Osteocyte (in vitro differentiated cells): Measurements from ENCODE around the gene TRAF6. TPM values are rescaled to one million over a fixed set of nuclear protein-coding genes. Genes with fewer than 3 reads are reported as not detected.
A peak's percentile ranks its signal among the peaks of the same experiment; 100 is the strongest.

Source experiments
- DNase-seq: peaks from one replicate; pipeline ENCODE4 v3.0.0; 2021; ENCODE audit warnings: mixed read lengths; ENCODE audit not compliant: unreplicated experiment; ENCODE audit errors: extremely low spot score
- H3K27ac Mint-ChIP-seq: one replicate; pipeline ENCODE4 v1.8.0; 2021; ENCODE audit warnings: mild to moderate bottlenecking, mixed read lengths; ENCODE audit not compliant: unreplicated experiment
- H3K27me3 Mint-ChIP-seq: one replicate; pipeline ENCODE4 v1.8.0; 2021; ENCODE audit warnings: mixed read lengths; ENCODE audit not compliant: unreplicated experiment
- H3K36me3 Mint-ChIP-seq: one replicate; pipeline ENCODE4 v1.8.0; 2021; ENCODE audit warnings: mixed read lengths; ENCODE audit not compliant: unreplicated experiment
- H3K4me1 Mint-ChIP-seq: one replicate; pipeline ENCODE4 v1.8.0; 2021; ENCODE audit warnings: mixed read lengths; ENCODE audit not compliant: unreplicated experiment
- H3K4me3 Mint-ChIP-seq: one replicate; pipeline ENCODE4 v1.8.0; 2021; ENCODE audit warnings: mild to moderate bottlenecking, moderate library complexity, mixed read lengths; ENCODE audit not compliant: unreplicated experiment
- H3K9me3 Mint-ChIP-seq: one replicate; pipeline ENCODE4 v1.8.0; 2021; ENCODE audit warnings: mixed read lengths; ENCODE audit not compliant: unreplicated experiment
- total RNA-seq: library from RNA; stranded (reverse); gene quantifications from 2 replicates; pipeline ENCODE4 v1.2.1, GENCODE V29; 2021
- TF ChIP-seq, protein P1 (sequence below): fragments of 200-600 bp; sonication (generic); IDR thresholded peaks from 2 replicates; pipeline ENCODE4 v1.5.0; 2021; ENCODE audit warnings: antibody characterized with exemption, mild to moderate bottlenecking, moderate library complexity

Gene TRAF6
- total RNA-seq, 1 donor from 2014 or later, result 13.9 TPM

DNA sequence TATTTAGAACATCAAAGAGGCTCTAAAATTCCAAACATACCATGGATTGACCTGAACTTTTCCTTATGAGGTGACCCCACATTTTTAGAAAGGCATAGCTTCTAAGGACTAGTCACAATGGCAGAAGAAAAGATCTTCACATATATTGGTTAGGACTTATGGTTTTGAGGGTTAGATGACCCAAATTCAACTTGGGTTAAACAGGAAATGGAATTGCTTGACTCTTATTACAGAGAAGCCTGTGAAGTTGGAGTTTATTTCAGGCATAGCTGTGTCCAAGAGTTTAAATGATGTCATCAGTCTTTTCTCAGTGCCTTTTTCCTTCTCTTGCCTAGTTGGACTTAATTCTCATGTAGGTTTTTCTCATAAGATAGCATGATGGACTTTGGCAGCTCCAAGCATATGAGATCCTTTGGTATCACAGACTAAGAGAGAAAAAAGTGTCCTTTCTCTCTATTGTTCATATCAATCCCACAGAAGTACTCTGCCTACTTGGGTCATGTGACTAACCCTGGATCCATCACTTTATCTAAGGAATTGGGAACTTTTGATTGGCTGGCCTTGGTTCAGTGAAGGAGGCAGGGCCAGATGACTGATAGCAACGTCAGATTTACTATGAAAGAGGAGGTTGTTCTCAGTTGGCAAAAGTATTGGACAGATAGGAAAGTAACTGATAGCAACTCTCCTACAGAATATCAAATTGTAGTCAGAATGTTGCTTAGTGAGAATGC, 40.5 kb upstream of the TRAF6 start:
- TF ChIP-seq, protein P1, sequence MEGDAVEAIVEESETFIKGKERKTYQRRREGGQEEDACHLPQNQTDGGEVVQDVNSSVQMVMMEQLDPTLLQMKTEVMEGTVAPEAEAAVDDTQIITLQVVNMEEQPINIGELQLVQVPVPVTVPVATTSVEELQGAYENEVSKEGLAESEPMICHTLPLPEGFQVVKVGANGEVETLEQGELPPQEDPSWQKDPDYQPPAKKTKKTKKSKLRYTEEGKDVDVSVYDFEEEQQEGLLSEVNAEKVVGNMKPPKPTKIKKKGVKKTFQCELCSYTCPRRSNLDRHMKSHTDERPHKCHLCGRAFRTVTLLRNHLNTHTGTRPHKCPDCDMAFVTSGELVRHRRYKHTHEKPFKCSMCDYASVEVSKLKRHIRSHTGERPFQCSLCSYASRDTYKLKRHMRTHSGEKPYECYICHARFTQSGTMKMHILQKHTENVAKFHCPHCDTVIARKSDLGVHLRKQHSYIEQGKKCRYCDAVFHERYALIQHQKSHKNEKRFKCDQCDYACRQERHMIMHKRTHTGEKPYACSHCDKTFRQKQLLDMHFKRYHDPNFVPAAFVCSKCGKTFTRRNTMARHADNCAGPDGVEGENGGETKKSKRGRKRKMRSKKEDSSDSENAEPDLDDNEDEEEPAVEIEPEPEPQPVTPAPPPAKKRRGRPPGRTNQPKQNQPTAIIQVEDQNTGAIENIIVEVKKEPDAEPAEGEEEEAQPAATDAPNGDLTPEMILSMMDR, result no peak
- no peak overlapping the region for H3K4me3 Mint-ChIP-seq
- peaks cover 37% of the 10 kb centered on the region for H3K27me3 Mint-ChIP-seq
- DNase-seq, result no peak
- H3K9me3 Mint-ChIP-seq, result no peaks in the 10 kb centered on the region
- no peaks in the 10 kb centered on the region for H3K4me1 Mint-ChIP-seq
- H3K27ac Mint-ChIP-seq, result no peak overlapping the region
- H3K36me3 Mint-ChIP-seq, result no peaks in the 10 kb centered on the region

DNA sequence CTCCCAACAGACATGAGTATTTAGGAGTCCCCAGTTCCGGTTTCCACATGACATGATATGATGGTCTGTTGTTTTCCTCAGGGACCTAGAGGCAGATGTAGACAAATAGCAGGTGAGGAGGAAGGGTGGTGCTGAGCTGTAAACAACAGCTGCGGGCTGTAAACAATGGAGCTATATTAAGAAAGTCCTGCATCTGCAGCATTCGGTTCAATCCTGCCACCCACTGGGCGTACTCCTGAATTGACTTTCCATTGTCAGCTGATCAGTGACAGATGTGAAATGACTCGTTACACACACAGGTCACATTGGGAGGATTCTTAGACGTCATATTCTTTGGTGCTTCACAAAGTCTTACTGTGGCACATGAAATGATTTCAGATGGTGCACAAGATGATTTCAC, 30.9 kb upstream of the TRAF6 start:
- Mint-ChIP-seq H3K9me3 (no peaks in the 10 kb centered on the region), H3K36me3 (no peaks in the 10 kb centered on the region), H3K27ac (no peak overlapping the region), H3K4me1 (no peaks in the 10 kb centered on the region), H3K4me3 (no peak overlapping the region), H3K27me3 (peaks cover 35% of the 10 kb centered on the region)
- TF ChIP-seq, protein P1, result peak; percentile 44
- DNase-seq, result no peak

DNA sequence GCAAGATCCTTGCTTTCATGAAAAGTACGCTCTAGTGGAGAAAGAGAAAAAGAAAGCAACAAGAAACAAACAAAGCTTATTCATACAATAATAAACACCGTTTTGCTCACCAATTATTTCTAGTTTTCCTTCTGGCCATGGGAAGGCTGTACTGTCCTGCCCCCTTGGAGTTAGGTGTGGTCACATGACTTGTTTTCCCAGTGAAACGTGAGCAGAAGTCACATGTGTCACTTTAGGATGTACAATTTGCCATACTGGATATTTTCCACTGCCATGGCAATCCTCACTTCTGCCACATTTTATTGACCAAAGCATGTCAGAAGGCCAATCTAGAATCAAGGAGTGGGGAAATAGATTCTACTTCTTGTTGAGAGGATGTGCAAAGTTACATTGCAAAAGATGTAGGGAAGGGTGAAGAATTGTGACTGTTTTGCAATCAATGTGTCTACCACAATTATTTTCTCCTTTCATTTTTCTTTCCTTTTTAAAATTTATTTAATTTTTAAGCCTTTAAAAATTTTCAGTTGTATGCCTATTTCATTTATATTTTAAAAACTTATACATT, 24.3 kb upstream of the TRAF6 start:
- Mint-ChIP-seq H3K27me3 (peaks cover 27% of the 10 kb centered on the region), H3K4me3 (no peak overlapping the region), H3K4me1 (no peaks in the 10 kb centered on the region)

DNA sequence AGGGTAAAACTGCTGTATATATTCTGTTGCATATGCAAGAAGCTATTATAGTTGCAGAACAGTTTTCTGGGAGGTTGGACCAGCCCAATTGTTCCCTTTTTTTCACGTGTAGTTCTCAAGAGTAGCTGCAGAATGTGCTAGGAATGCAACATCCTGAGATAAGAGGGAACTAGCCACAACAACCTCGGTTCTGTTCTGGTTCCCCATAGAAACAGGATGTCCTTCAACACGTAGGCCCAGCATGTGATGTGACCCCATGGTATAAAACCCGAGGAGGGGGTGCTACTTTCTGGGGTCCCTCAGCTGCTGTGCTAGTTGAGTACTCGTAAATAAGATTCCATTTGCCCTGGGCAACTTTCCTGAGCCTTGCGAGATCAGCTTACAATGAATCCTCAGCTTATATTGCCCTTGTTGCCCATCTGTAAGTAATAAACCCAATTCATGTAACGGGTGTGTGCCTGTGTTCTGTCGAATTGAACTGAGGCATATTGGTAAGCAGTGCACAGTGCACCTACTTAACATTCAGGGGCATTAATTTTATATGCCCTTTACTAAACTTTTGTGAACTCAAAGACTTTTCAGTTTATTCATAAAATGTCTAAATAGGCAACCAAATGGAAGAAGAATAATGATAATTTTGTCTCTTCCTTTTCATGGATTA, 23.0 kb upstream of the TRAF6 start:
- no peaks in the 10 kb centered on the region for H3K36me3 Mint-ChIP-seq
- TF ChIP-seq, protein P1, result no peak
- peaks cover 4% of the 10 kb centered on the region for H3K9me3 Mint-ChIP-seq
- peaks cover 36% of the 10 kb centered on the region for H3K27me3 Mint-ChIP-seq
- no peak overlapping the region for H3K4me3 Mint-ChIP-seq
- no peak for DNase-seq
- H3K4me1 Mint-ChIP-seq, result no peaks in the 10 kb centered on the region
- H3K27ac Mint-ChIP-seq, result no peak overlapping the region

More for the DNA sequence above, 24.3 kb upstream of the TRAF6 start:
- Mint-ChIP-seq H3K9me3 (peaks cover 1% of the 10 kb centered on the region), H3K27ac (no peak overlapping the region), H3K36me3 (no peaks in the 10 kb centered on the region)
- no peak for DNase-seq
- TF ChIP-seq, protein P1, result no peak

DNA sequence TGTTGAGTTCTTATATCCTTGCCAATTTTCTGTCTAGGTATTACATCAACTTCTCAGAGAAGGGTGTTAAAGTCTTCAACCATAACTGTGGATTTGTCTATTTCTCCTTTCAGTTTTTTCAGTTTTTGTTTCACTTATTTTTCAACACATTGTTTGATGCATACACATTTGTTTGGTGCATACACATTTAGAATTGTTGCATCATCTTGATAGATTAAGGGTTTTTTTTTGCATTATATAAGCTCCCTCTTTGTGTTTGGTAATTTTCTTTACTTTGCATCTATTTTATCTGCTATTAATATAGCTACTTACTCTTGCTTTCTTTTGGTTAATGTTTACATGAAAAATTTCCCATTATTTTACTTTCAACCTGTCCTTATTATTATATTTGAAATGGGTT, 20.8 kb upstream of the TRAF6 start:
- Mint-ChIP-seq H3K27me3 (peaks cover 36% of the 10 kb centered on the region), H3K4me3 (no peak overlapping the region), H3K4me1 (no peaks in the 10 kb centered on the region), H3K27ac (no peak overlapping the region), H3K9me3 (peaks cover 4% of the 10 kb centered on the region), H3K36me3 (no peaks in the 10 kb centered on the region)
- TF ChIP-seq, protein P1, result no peak
- no peak for DNase-seq
